Activated naive CD4-positive, alpha-beta T cell treated with anti-CD3 and anti-CD28 coated beads, Interleukin-2, amount 50 U/mL, for 72 hours (primary cell): Measurements from ENCODE around the gene SHOC1. TPM values are rescaled to one million over a fixed set of nuclear protein-coding genes. Genes with fewer than 3 reads are reported as not detected.

Experiments
- ATAC-seq, 2 donors: fragments of 150-1000 bp; cut with Tn5 transposase; 2 replicates each; pipeline ENCODE4 v1.10.0; 2021; ENCODE audit warnings: mild to moderate bottlenecking in 2 of 2, moderate library complexity in 2 of 2
- DNase-seq, 2 donors: peaks; one replicate each; pipeline ENCODE4 v3.0.0; 2021 to 2022; ENCODE audit warnings: low spot score in 2 of 2
- H3K27ac Mint-ChIP-seq, 2 donors: one replicate each; pipeline ENCODE4 v1.8.0; 2022; ENCODE audit warnings: mild to moderate bottlenecking in 2 of 2, mixed read lengths in 2 of 2
- H3K36me3 Mint-ChIP-seq, 2 donors: one replicate each; pipeline ENCODE4 v1.8.0; 2022; ENCODE audit warnings: mixed read lengths in 2 of 2
- H3K9me3 Mint-ChIP-seq, 2 donors: one replicate each; pipeline ENCODE4 v1.8.0; 2022; ENCODE audit warnings: mixed read lengths in 2 of 2
- total RNA-seq, 2 donors: library from RNA; stranded (reverse); gene quantifications; one replicate each; pipeline ENCODE4 v1.2.3, GENCODE V29; 2022

Gene SHOC1
- under 1 TPM in 1 of 2 donors, not detected in 1; 0.04 TPM for total RNA-seq

- H3K27ac Mint-ChIP-seq, result no peak within 1 kb of the TSS
- ATAC-seq (no peak), DNase-seq (no peak)
- no peaks in the 10 kb centered on the region for H3K36me3 Mint-ChIP-seq
- no peaks in the 10 kb centered on the region for H3K9me3 Mint-ChIP-seq
These were observed at the start of gene SHOC1 for GRCh38 chr9:111794835-111795556. SHOC1 (minus strand) TSS chr9:111794937; CDS start chr9:111791418, 3,519 bp downstream.

GRCh38 chr9:111843971-111844370 lies 49.2 kb upstream of the SHOC1 start:
- ATAC-seq (no peak), DNase-seq (no peak)
- Mint-ChIP-seq H3K9me3 (no peaks in the 10 kb centered on the region), H3K36me3 (no peaks in the 10 kb centered on the region), H3K27ac (no peak overlapping the region)

DNA sequence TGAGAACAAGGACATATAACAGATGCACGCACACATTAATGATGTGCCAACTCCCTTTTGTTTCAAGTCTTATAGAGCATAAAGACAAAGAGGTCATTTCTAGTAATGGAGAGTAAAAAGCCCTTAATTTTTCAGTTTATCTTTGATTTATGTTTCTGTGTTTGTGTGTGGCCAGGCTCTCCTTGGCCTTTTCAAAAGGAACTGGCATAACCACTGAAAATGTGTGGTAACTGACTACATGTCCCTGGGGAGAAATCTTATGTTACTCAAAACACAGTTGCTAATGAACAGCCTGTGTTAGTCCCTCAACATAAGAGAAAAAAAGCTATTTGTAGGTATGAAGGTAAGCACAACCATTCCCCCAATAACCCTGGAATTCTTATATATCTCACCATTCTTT lies 47.6 kb upstream of the SHOC1 start:
- ATAC-seq (no peak), DNase-seq (no peak)
- H3K36me3 Mint-ChIP-seq, result no peaks in the 10 kb centered on the region
- no peaks in the 10 kb centered on the region for H3K9me3 Mint-ChIP-seq
- no peak overlapping the region for H3K27ac Mint-ChIP-seq

GRCh38 chr9:111840442-111840841 lies 45.7 kb upstream of the SHOC1 start:
- Mint-ChIP-seq H3K9me3 (peaks cover 0 to under 1% of the 10 kb centered on the region in 2 donors), H3K27ac (no peak overlapping the region), H3K36me3 (no peaks in the 10 kb centered on the region)
- ATAC-seq (no peak), DNase-seq (no peak)

GRCh38 chr9:111839987-111840386 lies 45.2 kb upstream of the SHOC1 start:
- ATAC-seq (no peak), DNase-seq (no peak)
- H3K9me3 Mint-ChIP-seq, result peaks cover 0 to 5% of the 10 kb centered on the region in 2 donors
- H3K36me3 Mint-ChIP-seq, result no peaks in the 10 kb centered on the region
- no peak overlapping the region for H3K27ac Mint-ChIP-seq

GRCh38 chr9:111839387-111839786 lies 44.6 kb upstream of the SHOC1 start:
- Mint-ChIP-seq H3K36me3 (no peaks in the 10 kb centered on the region), H3K27ac (no peak overlapping the region), H3K9me3 (peaks cover 0 to 8% of the 10 kb centered on the region in 2 donors)
- peak; percentile 28 to 60 for ATAC-seq
- DNase-seq, result no peak

DNA sequence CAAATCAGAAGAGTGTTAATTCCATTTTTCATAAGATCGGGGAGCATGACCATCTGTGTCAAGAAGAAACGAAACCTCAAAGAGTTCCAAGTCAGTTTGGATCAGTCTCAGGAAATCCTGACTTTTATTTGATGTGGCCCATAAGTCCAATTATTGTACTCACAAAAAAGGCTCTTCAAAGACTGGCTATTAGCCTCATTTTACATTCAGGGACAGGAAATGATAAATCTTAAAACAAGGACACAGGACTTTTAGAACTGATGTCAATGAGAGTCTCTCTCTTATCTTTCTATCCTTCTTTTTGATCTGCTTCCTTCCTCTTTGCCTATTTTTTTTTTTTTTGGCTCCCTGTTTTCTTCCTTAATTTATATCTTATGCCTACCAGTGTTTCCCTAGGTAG lies 43.7 kb upstream of the SHOC1 start:
- no peak overlapping the region for H3K27ac Mint-ChIP-seq
- H3K36me3 Mint-ChIP-seq, result no peaks in the 10 kb centered on the region
- DNase-seq, result no peak
- peaks cover 0 to 8% of the 10 kb centered on the region in 2 donors for H3K9me3 Mint-ChIP-seq
- no peak for ATAC-seq

GRCh38 chr9:111836311-111836710 lies 41.6 kb upstream of the SHOC1 start:
- H3K36me3 Mint-ChIP-seq, result no peaks in the 10 kb centered on the region
- H3K9me3 Mint-ChIP-seq, result peaks cover 0 to 8% of the 10 kb centered on the region in 2 donors
- no peak overlapping the region for H3K27ac Mint-ChIP-seq
- DNase-seq, result no peak
- no peak for ATAC-seq

- ATAC-seq (no peak), DNase-seq (no peak)
- H3K27ac Mint-ChIP-seq, result no peak overlapping the region
- H3K36me3 Mint-ChIP-seq, result no peaks in the 10 kb centered on the region
- peaks cover 0 to 8% of the 10 kb centered on the region in 2 donors for H3K9me3 Mint-ChIP-seq
These were observed 39.2 kb upstream of the SHOC1 start for GRCh38 chr9:111833941-111834340.

- Mint-ChIP-seq H3K9me3 (peaks cover 0 to 8% of the 10 kb centered on the region in 2 donors), H3K36me3 (no peaks in the 10 kb centered on the region), H3K27ac (no peak overlapping the region)
- DNase-seq, result no peak
- peak in 1 of 2 donors; percentile 67 for ATAC-seq
These were observed 37.7 kb upstream of the SHOC1 start for GRCh38 chr9:111832449-111832848.

- Mint-ChIP-seq H3K36me3 (no peaks in the 10 kb centered on the region), H3K9me3 (peaks cover 0 to 8% of the 10 kb centered on the region in 2 donors), H3K27ac (no peak overlapping the region)
- DNase-seq (no peak), ATAC-seq (no peak)
These were observed 36.8 kb upstream of the SHOC1 start for GRCh38 chr9:111831371-111832108.

- ATAC-seq (no peak), DNase-seq (no peak)
- H3K36me3 Mint-ChIP-seq, result no peaks in the 10 kb centered on the region
- H3K9me3 Mint-ChIP-seq, result no peaks in the 10 kb centered on the region
- no peak overlapping the region for H3K27ac Mint-ChIP-seq
These were observed 33.5 kb upstream of the SHOC1 start for GRCh38 chr9:111828193-111828592.

DNA sequence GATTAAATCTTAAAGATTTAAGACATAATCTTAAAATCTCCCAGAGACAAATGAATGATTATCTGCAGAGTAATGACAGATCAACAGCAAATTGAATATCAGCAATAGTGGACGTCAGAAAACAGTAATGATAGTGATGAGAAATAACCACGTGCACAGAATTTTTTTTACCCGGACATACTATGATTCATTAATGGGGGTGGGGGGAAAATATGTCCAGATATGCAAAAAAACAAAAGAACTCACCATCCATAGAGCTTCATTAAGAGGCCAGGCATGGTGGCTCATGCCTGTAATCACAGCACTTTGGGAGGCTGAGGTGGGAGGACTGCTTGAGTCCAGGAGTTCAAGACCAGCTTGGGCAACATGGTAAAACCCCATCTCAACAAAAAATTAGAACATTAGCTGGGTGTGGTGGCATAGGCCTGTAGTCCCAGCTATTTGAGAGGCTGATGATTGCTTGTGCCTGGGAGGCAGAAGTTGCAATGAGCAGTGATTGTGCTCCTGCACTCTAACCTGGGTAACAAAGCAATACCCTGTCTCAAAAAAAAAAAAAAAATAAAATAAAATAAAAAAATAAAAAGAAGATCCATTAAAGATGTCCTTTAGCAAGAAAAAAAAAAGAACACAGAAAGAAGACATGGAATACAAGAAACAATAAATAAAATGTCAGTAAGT lies 30.9 kb upstream of the SHOC1 start:
- no peak for ATAC-seq
- Mint-ChIP-seq H3K27ac (no peak overlapping the region), H3K9me3 (no peaks in the 10 kb centered on the region), H3K36me3 (no peaks in the 10 kb centered on the region)
- no peak for DNase-seq

- DNase-seq, result no peak
- no peak for ATAC-seq
- Mint-ChIP-seq H3K27ac (no peak overlapping the region), H3K36me3 (no peaks in the 10 kb centered on the region), H3K9me3 (no peaks in the 10 kb centered on the region)
These were observed 26.3 kb upstream of the SHOC1 start for GRCh38 chr9:111821006-111821528.

DNA sequence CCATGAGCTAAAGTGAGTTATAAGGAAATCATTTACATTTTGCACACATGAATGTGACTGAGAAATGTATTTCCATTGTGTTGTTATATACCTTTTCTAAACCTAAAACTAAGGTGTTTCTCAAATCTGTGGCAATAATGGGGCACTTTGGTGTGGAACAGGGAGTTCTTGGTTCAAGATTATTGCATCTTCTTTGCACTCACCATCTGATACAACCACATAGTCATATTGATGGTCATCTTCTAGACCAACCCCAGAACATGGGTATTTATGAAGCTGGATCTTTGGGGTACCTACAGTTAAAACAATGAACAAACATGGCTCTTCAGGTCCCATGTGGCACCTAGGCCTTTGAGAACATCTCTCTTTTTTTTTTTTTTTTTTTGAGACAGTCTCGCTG lies 24.6 kb upstream of the SHOC1 start:
- ATAC-seq, result no peak
- Mint-ChIP-seq H3K36me3 (no peaks in the 10 kb centered on the region), H3K27ac (no peak overlapping the region), H3K9me3 (no peaks in the 10 kb centered on the region)
- no peak for DNase-seq

DNA sequence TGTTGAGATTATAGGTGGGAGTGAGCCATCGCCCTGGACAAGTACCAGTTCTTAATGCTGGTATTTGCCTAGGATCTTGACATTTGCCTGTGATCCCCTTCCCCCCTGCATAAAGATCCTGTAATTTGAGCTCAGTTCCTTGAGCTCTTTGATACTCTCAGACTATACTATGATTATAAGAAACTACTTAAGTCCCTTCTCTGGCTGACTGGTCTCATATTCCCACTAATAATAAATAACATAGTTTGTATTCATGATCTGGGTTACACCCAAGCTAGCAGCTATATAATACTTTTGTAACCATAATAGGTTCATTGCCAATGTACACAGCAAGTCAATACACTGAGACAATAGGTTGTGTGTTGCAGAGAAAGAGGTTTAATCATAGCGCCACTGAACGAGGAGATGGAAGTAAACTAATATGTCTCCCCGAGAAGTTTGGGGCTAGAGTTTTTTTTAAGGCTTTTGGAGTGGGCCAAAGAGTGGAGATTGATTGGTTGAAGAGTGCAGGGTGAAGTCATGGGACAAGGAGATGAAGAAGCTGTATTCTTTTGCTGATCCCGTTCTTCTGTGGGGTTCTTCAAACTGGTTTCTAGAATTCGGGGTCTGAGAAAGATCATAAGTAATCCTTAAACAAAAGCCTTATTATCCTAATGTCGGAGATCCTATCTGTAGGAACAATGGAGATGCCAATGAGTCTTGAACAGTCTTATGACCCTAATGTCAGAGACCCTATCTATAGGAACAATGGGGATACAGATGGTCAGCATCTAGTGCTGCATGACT lies 20.7 kb upstream of the SHOC1 start:
- H3K36me3 Mint-ChIP-seq, result no peaks in the 10 kb centered on the region
- no peak for DNase-seq
- H3K27ac Mint-ChIP-seq, result no peak overlapping the region
- no peaks in the 10 kb centered on the region for H3K9me3 Mint-ChIP-seq
- ATAC-seq, result no peak
